K562 (cell line): Measurements from ENCODE around the gene TMEM123.

Source experiments
- BRF2 ChIP-seq: IDR thresholded peaks from 3 replicates; pipeline ENCODE4 v1.6.1; 2011; ENCODE audit warnings: borderline replicate concordance, mild to moderate bottlenecking; ENCODE audit not compliant: insufficient read length, insufficient read depth
- EP300 ChIP-seq: IDR thresholded peaks from 2 replicates; pipeline ENCODE4 v1.6.1; 2012; ENCODE audit warnings: low read length, improper control_type of control experiment
- MXI1 ChIP-seq: IDR thresholded peaks from 2 replicates; pipeline ENCODE4 v1.6.1; 2011; ENCODE audit warnings: low read depth, mild to moderate bottlenecking, improper control_type of control experiment, low read length

GRCh38 chr11:102359372-102359771 lies 93.2 kb downstream of the TMEM123 start:
- no peak for TF ChIP-seq BRF2
- TF ChIP-seq EP300, result no peak
- no peak for TF ChIP-seq MXI1
